Upper lobe of left lung (tissue), 4 donors: Measurements from ENCODE around the gene KRT40.

Source experiments
- EP300 ChIP-seq, 4 donors: sonication (generic); formaldehyde crosslinking; IDR thresholded peaks; one replicate each; pipeline ENCODE4 v1.5.1; 2017; ENCODE audit warnings: antibody characterized with exemption in 4 of 4, control low read depth in 2 of 4
- POLR2A ChIP-seq, 4 donors: fragments of 450-650 bp; IDR thresholded peaks; one replicate each; pipeline ENCODE4 v1.5.1; 2016 to 2017; ENCODE audit warnings: antibody characterized with exemption in 4 of 4, mild to moderate bottlenecking in 2 of 4
- TF ChIP-seq, protein P1 (sequence below), 6 experiments: fragments of 450-650 bp in 4 of 6; fragments of 200-600 bp in 2 of 6; sonication (generic) in 2 of 6; IDR thresholded peaks; one replicate each; pipeline ENCODE4 v1.5.1; 2016 to 2019; ENCODE audit warnings: antibody characterized with exemption in 6 of 6

DNA sequence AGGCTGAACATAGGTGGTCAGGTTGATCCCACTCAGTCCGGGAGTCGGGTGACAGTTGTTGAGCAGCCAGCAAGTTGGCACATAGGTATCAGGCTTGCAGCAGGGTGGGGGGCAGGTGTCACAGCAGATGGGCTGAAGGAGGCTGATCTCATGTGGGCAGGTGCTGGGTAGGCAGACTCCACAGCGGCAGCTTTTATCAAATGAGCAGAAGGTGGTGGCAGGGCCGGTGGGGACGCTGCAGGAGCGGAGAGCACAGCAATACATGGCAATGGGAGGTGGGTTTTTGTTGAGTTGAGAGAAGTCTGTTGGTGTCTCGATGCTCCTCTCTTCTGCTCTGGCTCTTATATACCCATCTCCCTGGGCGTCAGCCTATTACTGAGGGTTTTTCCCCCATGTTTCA, 24.7 kb upstream of the KRT40 start, which contains the start of gene KRTAP3-1:
- TF ChIP-seq, protein P1, sequence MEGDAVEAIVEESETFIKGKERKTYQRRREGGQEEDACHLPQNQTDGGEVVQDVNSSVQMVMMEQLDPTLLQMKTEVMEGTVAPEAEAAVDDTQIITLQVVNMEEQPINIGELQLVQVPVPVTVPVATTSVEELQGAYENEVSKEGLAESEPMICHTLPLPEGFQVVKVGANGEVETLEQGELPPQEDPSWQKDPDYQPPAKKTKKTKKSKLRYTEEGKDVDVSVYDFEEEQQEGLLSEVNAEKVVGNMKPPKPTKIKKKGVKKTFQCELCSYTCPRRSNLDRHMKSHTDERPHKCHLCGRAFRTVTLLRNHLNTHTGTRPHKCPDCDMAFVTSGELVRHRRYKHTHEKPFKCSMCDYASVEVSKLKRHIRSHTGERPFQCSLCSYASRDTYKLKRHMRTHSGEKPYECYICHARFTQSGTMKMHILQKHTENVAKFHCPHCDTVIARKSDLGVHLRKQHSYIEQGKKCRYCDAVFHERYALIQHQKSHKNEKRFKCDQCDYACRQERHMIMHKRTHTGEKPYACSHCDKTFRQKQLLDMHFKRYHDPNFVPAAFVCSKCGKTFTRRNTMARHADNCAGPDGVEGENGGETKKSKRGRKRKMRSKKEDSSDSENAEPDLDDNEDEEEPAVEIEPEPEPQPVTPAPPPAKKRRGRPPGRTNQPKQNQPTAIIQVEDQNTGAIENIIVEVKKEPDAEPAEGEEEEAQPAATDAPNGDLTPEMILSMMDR (IDR thresholded peaks at IDR 0.05) = no peak
- TF ChIP-seq EP300 (IDR thresholded peaks at IDR 0.05) (no peak), POLR2A (IDR thresholded peaks at IDR 0.05) (no peak)
